T-helper 1 cell treated with Interleukin-12 subunit alpha and Interleukin-12 subunit beta and Interleukin-4 antibody, amounts not matched to agents 30 μg/mL and 1 μg/mL, for 36 hours (primary cell): ENCODE data around the gene CD68.
A peak's percentile ranks its signal among the peaks of the same experiment; 100 is the strongest.

Experiments
- H3K27ac Mint-ChIP-seq: one replicate; pipeline ENCODE4 v1.8.0; 2021; ENCODE audit warnings: mild to moderate bottlenecking, mixed read lengths
- H3K27me3 Mint-ChIP-seq: one replicate; pipeline ENCODE4 v1.8.0; 2021; ENCODE audit warnings: low read depth, mixed read lengths
- H3K36me3 Mint-ChIP-seq: one replicate; pipeline ENCODE4 v1.8.0; 2021; ENCODE audit warnings: low read depth, mixed read lengths
- H3K4me1 Mint-ChIP-seq: one replicate; pipeline ENCODE4 v1.8.0; 2021; ENCODE audit warnings: low read depth, mixed read lengths
- H3K4me3 Mint-ChIP-seq: one replicate; pipeline ENCODE4 v1.8.0; 2021; ENCODE audit warnings: mild to moderate bottlenecking, moderate library complexity, mixed read lengths
- H3K9me3 Mint-ChIP-seq: one replicate; pipeline ENCODE4 v1.8.0; 2021; ENCODE audit warnings: mixed read lengths

CD68 gene

GRCh38 chr17:7570351-7570750 lies 9.1 kb upstream of the CD68 start:
- no peaks in the 10 kb centered on the region for H3K9me3 Mint-ChIP-seq
- peaks cover 48% of the 10 kb centered on the region for H3K36me3 Mint-ChIP-seq
- peaks cover 26% of the 10 kb centered on the region for H3K4me1 Mint-ChIP-seq
- peak overlapping the region; percentile 24 for H3K27ac Mint-ChIP-seq
- no peak overlapping the region for H3K4me3 Mint-ChIP-seq
- no peaks in the 10 kb centered on the region for H3K27me3 Mint-ChIP-seq

DNA sequence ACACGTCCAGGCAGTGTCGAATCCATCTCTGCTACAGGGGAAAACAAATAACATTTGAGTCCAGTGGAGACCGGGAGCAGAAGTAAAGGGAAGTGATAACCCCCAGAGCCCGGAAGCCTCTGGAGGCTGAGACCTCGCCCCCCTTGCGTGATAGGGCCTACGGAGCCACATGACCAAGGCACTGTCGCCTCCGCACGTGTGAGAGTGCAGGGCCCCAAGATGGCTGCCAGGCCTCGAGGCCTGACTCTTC lies 7.2 kb upstream of the CD68 start:
- peaks cover 64% of the 10 kb centered on the region for H3K36me3 Mint-ChIP-seq
- H3K27me3 Mint-ChIP-seq, result no peaks in the 10 kb centered on the region
- H3K4me1 Mint-ChIP-seq, result peaks cover 40% of the 10 kb centered on the region
- H3K9me3 Mint-ChIP-seq, result no peaks in the 10 kb centered on the region
- H3K4me3 Mint-ChIP-seq, result peak overlapping the region; percentile 95
- peak overlapping the region; percentile 100 for H3K27ac Mint-ChIP-seq

- Mint-ChIP-seq H3K9me3 (no peaks in the 10 kb centered on the region), H3K4me3 (peak overlapping the region; percentile 95), H3K27me3 (no peaks in the 10 kb centered on the region), H3K4me1 (peaks cover 44% of the 10 kb centered on the region), H3K27ac (peak overlapping the region; percentile 100), H3K36me3 (peaks cover 64% of the 10 kb centered on the region)
Observed at GRCh38 chr17:7572588-7573323, 6.7 kb upstream of the CD68 start.

- H3K9me3 Mint-ChIP-seq, result no peaks in the 10 kb centered on the region
- peak overlapping the region; percentile 100 for H3K27ac Mint-ChIP-seq
- no peaks in the 10 kb centered on the region for H3K27me3 Mint-ChIP-seq
- H3K36me3 Mint-ChIP-seq, result peaks cover 69% of the 10 kb centered on the region
- H3K4me3 Mint-ChIP-seq, result peak overlapping the region; percentile 95
- H3K4me1 Mint-ChIP-seq, result peaks cover 49% of the 10 kb centered on the region
Observed at GRCh38 chr17:7573324-7574080, 5.9 kb upstream of the CD68 start.

GRCh38 chr17:7574176-7574953 lies 5.1 kb upstream of the CD68 start:
- H3K4me3 Mint-ChIP-seq, result peak overlapping the region; percentile 95
- peaks cover 71% of the 10 kb centered on the region for H3K36me3 Mint-ChIP-seq
- peaks cover 50% of the 10 kb centered on the region for H3K4me1 Mint-ChIP-seq

DNA sequence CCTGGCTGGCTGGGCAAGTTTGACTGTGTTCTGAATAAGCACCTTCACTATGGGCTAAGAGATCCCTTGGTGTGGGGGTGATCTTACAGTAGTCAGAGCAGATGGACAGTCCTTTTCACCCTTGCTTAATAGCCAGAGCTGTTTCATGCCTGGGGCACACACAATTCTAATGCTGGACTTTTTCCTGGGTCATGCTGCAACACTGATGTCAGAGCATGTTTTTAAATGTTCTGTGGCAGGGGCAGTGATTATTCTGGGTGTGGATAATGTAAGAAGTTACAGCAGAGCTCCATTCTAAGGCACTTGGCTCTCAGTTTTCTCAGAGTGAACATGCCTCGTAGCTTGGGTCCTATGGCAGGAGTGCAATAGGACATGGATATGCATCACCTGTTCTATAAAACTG lies 4.0 kb upstream of the CD68 start:
- H3K4me1 Mint-ChIP-seq, result peaks cover 58% of the 10 kb centered on the region

More at GRCh38 chr17:7574176-7574953, 5.1 kb upstream of the CD68 start:
- H3K27me3 Mint-ChIP-seq, result no peaks in the 10 kb centered on the region
- H3K27ac Mint-ChIP-seq, result peak overlapping the region; percentile 100
- H3K9me3 Mint-ChIP-seq, result no peaks in the 10 kb centered on the region

GRCh38 chr17:7575959-7576358 lies 3.5 kb upstream of the CD68 start:
- H3K36me3 Mint-ChIP-seq, result peaks cover 71% of the 10 kb centered on the region

More for the DNA sequence above, 4.0 kb upstream of the CD68 start:
- Mint-ChIP-seq H3K27ac (no peak overlapping the region), H3K4me3 (peak overlapping the region; percentile 95), H3K27me3 (no peaks in the 10 kb centered on the region), H3K36me3 (peaks cover 69% of the 10 kb centered on the region), H3K9me3 (no peaks in the 10 kb centered on the region)

DNA sequence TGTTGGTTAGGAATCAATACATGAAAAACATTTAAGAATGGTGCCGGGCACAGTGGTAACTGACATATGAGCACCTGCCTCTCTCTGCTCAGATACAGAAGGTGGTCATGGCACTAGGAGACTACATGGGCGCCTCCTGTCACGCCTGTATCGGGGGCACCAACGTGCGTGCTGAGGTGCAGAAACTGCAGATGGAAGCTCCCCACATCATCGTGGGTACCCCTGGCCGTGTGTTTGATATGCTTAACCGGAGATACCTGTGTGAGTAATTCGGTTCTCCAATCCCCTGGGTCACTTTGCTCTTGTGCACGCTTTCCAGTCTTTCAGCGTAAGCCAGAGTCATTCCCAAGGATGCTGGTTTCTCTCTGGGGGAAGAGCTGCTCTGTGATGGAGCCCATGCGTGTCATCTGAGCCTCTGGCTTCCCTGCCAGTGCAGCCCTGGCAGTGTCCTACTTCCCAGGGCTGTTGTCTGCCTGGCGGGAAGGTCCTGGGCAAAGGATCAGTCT lies 3.0 kb upstream of the CD68 start:
- Mint-ChIP-seq H3K9me3 (no peaks in the 10 kb centered on the region), H3K36me3 (peaks cover 73% of the 10 kb centered on the region), H3K4me1 (peaks cover 59% of the 10 kb centered on the region), H3K27ac (peak overlapping the region; percentile 57), H3K27me3 (no peaks in the 10 kb centered on the region), H3K4me3 (peak overlapping the region; percentile 28)

More at GRCh38 chr17:7575959-7576358, 3.5 kb upstream of the CD68 start:
- Mint-ChIP-seq H3K4me1 (peaks cover 60% of the 10 kb centered on the region), H3K4me3 (peak overlapping the region; percentile 95), H3K27ac (no peak overlapping the region), H3K9me3 (no peaks in the 10 kb centered on the region), H3K27me3 (no peaks in the 10 kb centered on the region)

GRCh38 chr17:7577327-7578199 lies 1.9 kb upstream of the CD68 start:
- H3K4me1 Mint-ChIP-seq, result peaks cover 58% of the 10 kb centered on the region
- peak overlapping the region; percentile 38 for H3K27ac Mint-ChIP-seq
- H3K27me3 Mint-ChIP-seq, result no peaks in the 10 kb centered on the region
- H3K36me3 Mint-ChIP-seq, result peaks cover 70% of the 10 kb centered on the region
- H3K9me3 Mint-ChIP-seq, result no peaks in the 10 kb centered on the region
- H3K4me3 Mint-ChIP-seq, result peak overlapping the region; percentile 12

DNA sequence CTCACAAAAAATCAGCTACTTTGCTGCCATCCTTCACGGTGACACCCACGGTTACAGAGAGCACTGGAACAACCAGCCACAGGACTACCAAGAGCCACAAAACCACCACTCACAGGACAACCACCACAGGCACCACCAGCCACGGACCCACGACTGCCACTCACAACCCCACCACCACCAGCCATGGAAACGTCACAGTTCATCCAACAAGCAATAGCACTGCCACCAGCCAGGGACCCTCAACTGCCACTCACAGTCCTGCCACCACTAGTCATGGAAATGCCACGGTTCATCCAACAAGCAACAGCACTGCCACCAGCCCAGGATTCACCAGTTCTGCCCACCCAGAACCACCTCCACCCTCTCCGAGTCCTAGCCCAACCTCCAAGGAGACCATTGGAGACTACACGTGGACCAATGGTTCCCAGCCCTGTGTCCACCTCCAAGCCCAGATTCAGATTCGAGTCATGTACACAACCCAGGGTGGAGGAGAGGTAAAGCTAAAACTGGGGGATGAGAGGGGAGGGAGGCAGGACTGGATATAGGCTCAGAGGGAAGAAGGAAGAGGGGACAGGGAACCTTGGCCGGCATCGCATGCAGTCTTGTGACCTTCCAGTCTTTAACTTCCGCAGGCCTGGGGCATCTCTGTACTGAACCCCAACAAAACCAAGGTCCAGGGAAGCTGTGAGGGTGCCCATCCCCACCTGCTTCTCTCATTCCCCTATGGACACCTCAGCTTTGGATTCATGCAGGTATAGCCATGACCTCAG lies 581 bp downstream of the CD68 start:
- H3K4me1 Mint-ChIP-seq, result peaks cover 56% of the 10 kb centered on the region
- H3K9me3 Mint-ChIP-seq, result no peaks in the 10 kb centered on the region
- peaks cover 55% of the 10 kb centered on the region for H3K36me3 Mint-ChIP-seq
- H3K27me3 Mint-ChIP-seq, result no peaks in the 10 kb centered on the region
- peak overlapping the region; percentile 14 for H3K4me3 Mint-ChIP-seq
- H3K27ac Mint-ChIP-seq, result peak overlapping the region; percentile 87

DNA sequence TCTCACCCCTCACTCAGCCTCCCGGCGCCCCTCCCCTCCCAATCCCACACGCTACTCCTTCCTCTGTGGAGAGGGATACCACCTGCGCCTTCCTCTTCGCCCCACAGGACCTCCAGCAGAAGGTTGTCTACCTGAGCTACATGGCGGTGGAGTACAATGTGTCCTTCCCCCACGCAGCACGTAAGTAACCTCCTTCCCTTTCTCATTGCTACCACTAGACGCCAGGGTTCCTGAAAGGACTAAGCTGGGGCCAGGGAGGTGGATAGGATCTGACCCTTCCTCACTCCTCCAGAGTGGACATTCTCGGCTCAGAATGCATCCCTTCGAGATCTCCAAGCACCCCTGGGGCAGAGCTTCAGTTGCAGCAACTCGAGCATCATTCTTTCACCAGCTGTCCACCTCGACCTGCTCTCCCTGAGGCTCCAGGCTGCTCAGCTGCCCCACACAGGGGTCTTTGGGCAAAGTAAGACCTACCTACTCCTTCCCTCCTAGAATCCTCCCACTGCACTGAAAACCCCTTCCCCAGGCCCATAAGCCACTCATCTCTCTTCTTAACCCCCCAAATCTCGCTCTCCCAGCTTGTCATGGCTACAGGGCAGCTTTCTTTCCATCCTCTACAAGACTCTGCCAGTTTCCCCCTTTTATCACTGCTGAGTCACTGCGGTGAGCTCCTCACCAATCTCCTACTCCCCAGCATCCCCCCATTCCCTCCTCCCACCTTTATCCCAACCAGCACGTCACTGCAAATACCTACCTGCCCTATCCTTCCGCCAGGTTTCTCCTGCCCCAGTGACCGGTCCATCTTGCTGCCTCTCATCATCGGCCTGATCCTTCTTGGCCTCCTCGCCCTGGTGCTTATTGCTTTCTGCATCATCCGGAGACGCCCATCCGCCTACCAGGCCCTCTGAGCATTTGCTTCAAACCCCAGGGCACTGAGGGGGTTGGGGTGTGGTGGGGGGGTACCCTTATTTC lies 1.5 kb downstream of the CD68 start:
- H3K9me3 Mint-ChIP-seq, result no peaks in the 10 kb centered on the region
- H3K27ac Mint-ChIP-seq, result peak overlapping the region; percentile 87
- H3K4me1 Mint-ChIP-seq, result peaks cover 56% of the 10 kb centered on the region
- peak overlapping the region; percentile 56 for H3K4me3 Mint-ChIP-seq
- H3K36me3 Mint-ChIP-seq, result peaks cover 48% of the 10 kb centered on the region
- no peaks in the 10 kb centered on the region for H3K27me3 Mint-ChIP-seq

DNA sequence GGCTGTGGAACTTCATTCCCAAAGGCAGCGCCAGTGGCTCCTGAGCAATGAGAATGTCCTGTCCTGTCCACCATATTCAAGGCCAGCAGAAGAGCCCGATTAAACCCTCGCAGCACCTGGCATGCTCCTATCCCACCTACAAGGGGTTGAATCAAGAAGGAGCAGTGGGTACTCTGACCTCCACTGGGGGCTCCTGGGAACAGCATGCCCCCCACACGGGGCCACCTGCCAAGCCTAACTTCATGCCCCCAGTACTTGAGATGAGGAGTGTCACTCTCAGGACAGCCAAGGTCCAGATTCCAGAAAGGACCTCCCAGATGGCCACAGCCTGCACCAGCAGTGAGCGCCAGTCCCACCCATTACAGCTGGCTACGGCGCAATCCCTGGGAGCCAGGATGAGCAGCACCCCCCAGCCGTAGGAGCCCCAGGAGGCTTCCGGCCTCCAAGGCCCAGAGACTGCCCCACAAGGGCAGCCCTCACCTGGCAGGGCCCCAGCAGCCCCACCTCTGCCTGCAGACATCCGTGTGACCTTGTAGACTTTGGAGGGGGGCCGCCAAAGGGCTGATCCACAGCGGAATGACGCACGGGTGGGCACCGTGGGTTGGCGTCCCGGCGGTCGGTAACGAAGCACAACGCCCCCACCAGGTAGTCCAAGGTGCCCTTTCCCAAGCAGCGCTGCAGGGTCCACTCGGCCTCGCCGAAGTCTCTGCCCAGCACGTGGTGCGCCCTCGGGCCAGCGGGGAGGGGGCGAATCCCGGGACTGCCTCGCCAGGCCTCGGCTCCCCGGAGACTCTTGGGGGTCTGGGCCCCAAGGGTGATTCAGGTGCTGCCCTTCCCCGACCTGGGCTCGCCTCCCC lies 3.2 kb downstream of the CD68 start:
- H3K36me3 Mint-ChIP-seq, result peaks cover 38% of the 10 kb centered on the region
- H3K27me3 Mint-ChIP-seq, result no peaks in the 10 kb centered on the region
- H3K4me3 Mint-ChIP-seq, result peak overlapping the region; percentile 96
- H3K27ac Mint-ChIP-seq, result peak overlapping the region; percentile 62
- peaks cover 47% of the 10 kb centered on the region for H3K4me1 Mint-ChIP-seq
- H3K9me3 Mint-ChIP-seq, result no peaks in the 10 kb centered on the region
